GM12878 (cell line): Measurements from ENCODE around the gene MTCL3.
A peak's percentile ranks its signal among the peaks of the same experiment; 100 is the strongest.

Experiments used
- ATAC-seq: fragments of 200-7000 bp; cut with Tn5 transposase; 3 replicates; pipeline ENCODE4 v1.9.1; 2020; ENCODE audit warnings: mild to moderate bottlenecking, moderate library complexity
- BruUV-seq: library from RNA; stranded (reverse); fragments of 400-500 nt; replicated peaks from 2 replicates; lab custom pipeline; 2021; lab: Mats Ljungman, UMichigan
- CTCF ChIA-PET: fragments of 300-600 bp; sonication (Branson Sonifier 250); formaldehyde crosslinking; extraction: SDS; loops from one replicate; lab custom pipeline; 2021; ENCODE audit warnings: inconsistent platforms; lab: Yijun Ruan, JAX
- POLR2A ChIA-PET: fragments of 350-600 bp; formaldehyde crosslinking; extraction: SDS; loops from one replicate; lab custom pipeline; 2021; ENCODE audit warnings: inconsistent platforms; lab: Charles Lee
- RAD21 ChIA-PET: fragments of 300-600 bp; sonication (Branson Sonifier 250); formaldehyde crosslinking; loops from one replicate; lab custom pipeline; 2023; ENCODE audit warnings: antibody characterized with exemption; ENCODE audit not compliant: unreplicated experiment; lab: Charles Lee
- SMC1A ChIA-PET: fragments of 300-600 bp; sonication (Branson Sonifier 250); formaldehyde crosslinking; loops from one replicate; lab custom pipeline; 2023; ENCODE audit not compliant: unreplicated experiment, uncharacterized antibody; lab: Charles Lee
- DNase-seq: peaks from one replicate; pipeline ENCODE4 v3.0.0-alpha.2; 2011; ENCODE audit warnings: low read depth, low spot score
- FAIRE-seq: peaks from 3 replicates; lab custom pipeline; 2011; peaks lifted over from hg19 to GRCh38; lab: Jason Lieb, UNC
- H2AFZ ChIP-seq: 2 replicates; pipeline ENCODE4 v1.6.0; 2011; ENCODE audit warnings: low read depth, low read length, control low read depth; ENCODE audit not compliant: control insufficient read depth
- H3K27ac ChIP-seq: 2 replicates; pipeline ENCODE4 v1.5.1; 2011; ENCODE audit warnings: control low read depth; ENCODE audit not compliant: control insufficient read depth, insufficient read depth
- H3K27me3 ChIP-seq, 2 experiments: replicated peaks in 1 of 2; 2 replicates each; pipeline versions ENCODE4 v1.6.0 to v1.6.1; 2011; ENCODE audit warnings: low read length in 1 of 2; ENCODE audit not compliant: control insufficient read depth in 2 of 2, insufficient read depth in 2 of 2
- H3K36me3 ChIP-seq, 2 experiments: 2 replicates each; pipeline ENCODE4 v1.5.1; 2011; ENCODE audit warnings: low read length in 1 of 2; ENCODE audit not compliant: control insufficient read depth in 2 of 2, insufficient read depth in 2 of 2
- H3K4me1 ChIP-seq: 2 replicates; pipeline ENCODE4 v1.6.1; 2011; ENCODE audit warnings: mild to moderate bottlenecking, low read length, moderate library complexity, mixed read lengths; ENCODE audit not compliant: control insufficient read depth, insufficient read depth
- H3K4me2 ChIP-seq: 2 replicates; pipeline ENCODE4 v1.6.0; 2011; ENCODE audit warnings: control low read depth; ENCODE audit not compliant: control insufficient read depth, insufficient read depth
- H3K4me3 ChIP-seq: fragments of 200-600 bp; sonication (generic); 2 replicates; pipeline ENCODE4 v1.5.1; 2016
- H3K79me2 ChIP-seq: 2 replicates; pipeline ENCODE4 v1.6.0; 2011; ENCODE audit warnings: low read length; ENCODE audit not compliant: control insufficient read depth, insufficient read depth
- H3K9ac ChIP-seq: 2 replicates; pipeline ENCODE4 v1.8.0; 2011; ENCODE audit warnings: low read length, control low read depth, mixed read lengths; ENCODE audit not compliant: control insufficient read depth, insufficient read depth
- H3K9me3 ChIP-seq: replicated peaks from 3 replicates; pipeline ENCODE4 v1.5.1; 2011; ENCODE audit warnings: mild to moderate bottlenecking, low read length; ENCODE audit not compliant: control insufficient read depth, insufficient read depth
- H4K20me1 ChIP-seq: 2 replicates; pipeline ENCODE4 v1.6.0; 2011; ENCODE audit not compliant: control insufficient read depth, insufficient read depth
- ATF7 ChIP-seq: fragments of 450-650 bp; IDR thresholded peaks from 2 replicates; pipeline ENCODE4 v1.6.1; 2016; ENCODE audit warnings: low read depth, mild to moderate bottlenecking
- EED ChIP-seq: sonication (generic); IDR thresholded peaks from 2 replicates; pipeline ENCODE4 v1.6.1; 2016; ENCODE audit warnings: antibody characterized with exemption, low read depth
- NBN ChIP-seq: fragments of 450-650 bp; IDR thresholded peaks from 2 replicates; pipeline ENCODE4 v1.6.1; 2016
- REST ChIP-seq: IDR thresholded peaks from 2 replicates; pipeline ENCODE4 v1.6.1; 2012; ENCODE audit warnings: mild to moderate bottlenecking, low read depth, low read length
- STAT3 ChIP-seq: IDR thresholded peaks from 2 replicates; pipeline ENCODE4 v1.6.1; 2011; ENCODE audit warnings: low read depth, low read length, improper control_type of control experiment
- TAF1 ChIP-seq: IDR thresholded peaks from 2 replicates; pipeline ENCODE4 v1.6.1; 2011; ENCODE audit warnings: mild to moderate bottlenecking, low read depth, low read length, borderline replicate concordance
- TARDBP ChIP-seq: IDR thresholded peaks from 2 replicates; pipeline ENCODE4 v1.6.1; 2016; ENCODE audit warnings: borderline replicate concordance
- ZBTB4 ChIP-seq: fragments of 450-650 bp; formaldehyde crosslinking; IDR thresholded peaks from 2 replicates; pipeline ENCODE4 v1.4.0; 2022; ENCODE audit warnings: mild to moderate bottlenecking, moderate library complexity
- WGBS: methylation state at CpG from one replicate; pipeline ENCODE4 v1.1.6; 2016; ENCODE audit warnings: low lambda C conversion rate; ENCODE audit not compliant: insufficient replicate concordance, insufficient coverage; ENCODE audit errors: missing lambda C conversion rate; 5-methylcytosine and 5-hydroxymethylcytosine counted together
- in situ Hi-C: fragments of 300-500 bp; cut with MboI; formaldehyde crosslinking; loops from 9 replicates; pipeline ENCODE4 v1.14.3; 2018; ENCODE audit warnings: mixed read lengths
- intact Hi-C: fragments of 100-400 bp; cut with micrococcal nuclease; formaldehyde crosslinking; loops from one replicate; pipeline ENCODE4 v1.14.2; 2022; ENCODE audit not compliant: unreplicated experiment

Gene MTCL3

GRCh38 chr6:127522714-127523113 is 3.6 kb upstream of the MTCL3 start (continued):
- TF ChIP-seq ZBTB4 (CRISPR knock-in tag): no peak
- no peak for TF ChIP-seq TARDBP
- no peak for TF ChIP-seq STAT3
- TF ChIP-seq NBN: no peak
- no peak for TF ChIP-seq TAF1
- TF ChIP-seq ATF7: no peak

- peak; percentile 87 for TF ChIP-seq REST
- no peak for TF ChIP-seq EED
- intact Hi-C loops: no loop called here
- Histone ChIP-seq H3K27ac (no peak overlapping the region), H3K36me3 (no peaks in the 10 kb centered on the region), H3K9me3 (no peaks in the 10 kb centered on the region), H2AFZ (no peak overlapping the region), H3K9ac (no peak overlapping the region), H4K20me1 (no peaks in the 10 kb centered on the region), H3K27me3 (peaks cover 2 to 11% of the 10 kb centered on the region in 2 experiments), H3K4me3 (no peak overlapping the region), H3K4me2 (no peak overlapping the region), H3K4me1 (peaks cover 4% of the 10 kb centered on the region), H3K79me2 (no peaks in the 10 kb centered on the region)
- ATAC-seq: no peak
- ChIA-PET SMC1A (interaction anchor here (1.2 to 1.7 kb wide), 4 partner anchors 18 to 53 kb away, joined by 3 to 5 read pairs (median 4); no protein-coding TSS in a partner anchor), POLR2A (no interaction called here), RAD21 (interaction anchor here (1.2 kb wide), 1 partner anchor 37 kb away, joined by 3 read pairs; no protein-coding TSS in a partner anchor), CTCF (interaction anchor here (1.0 to 1.2 kb wide), 3 partner anchors 19 to 79 kb away, joined by 3 read pairs; no protein-coding TSS in a partner anchor)
- no peak for DNase-seq
- WGBS: 0% methylated on average over 2 of the region's 2 CpGs
- in situ Hi-C loops: no loop called here
- FAIRE-seq: no peak
- BruUV-seq: no TSS peak
These were observed 931 bp upstream of the MTCL3 start for GRCh38 chr6:127520066-127520465.
